Jurkat, Clone E6-1 (cell line): Measurements from ENCODE around the gene GABRR3.

ENCODE experiments used
- DNase-seq: peaks from one replicate; pipeline ENCODE4 v3.0.0-alpha.2; 2011; ENCODE audit warnings: low read depth, low spot score
- H3K4me3 ChIP-seq: 2 replicates; pipeline ENCODE4 v1.5.1; 2011; ENCODE audit warnings: mild to moderate bottlenecking, low read length, control low read depth, moderate library complexity

Gene GABRR3

DNA sequence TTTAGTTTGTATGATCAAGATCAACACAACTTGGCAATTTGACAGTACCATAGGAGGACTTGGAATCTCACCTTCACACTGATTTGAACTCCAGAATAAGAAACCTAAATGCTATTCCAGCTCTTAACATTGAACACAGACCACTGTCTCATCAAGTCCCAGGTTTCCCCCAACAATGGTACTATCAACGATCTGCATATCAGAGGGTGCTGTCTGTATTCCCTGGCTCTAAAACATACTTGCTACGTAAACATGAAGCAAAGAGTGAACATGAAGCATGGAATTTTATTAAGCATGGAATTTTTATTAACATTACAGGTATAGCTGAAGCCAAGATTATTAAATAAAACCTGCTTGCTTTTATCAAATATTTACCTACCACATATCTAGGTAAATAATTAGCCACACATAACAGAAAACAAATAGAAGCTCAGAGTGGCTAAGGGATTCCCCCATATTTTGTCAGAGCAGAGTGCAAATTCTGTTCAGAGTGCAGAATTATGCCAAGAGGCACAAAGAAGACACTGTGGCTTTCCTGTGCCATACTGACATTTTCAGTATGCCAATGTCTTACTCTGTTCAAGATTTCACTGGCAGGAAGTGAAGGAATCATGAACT is 40.7 kb downstream of the GABRR3 start:
- DNase-seq, result no peak
- no peak overlapping the region for H3K4me3 ChIP-seq

- H3K4me3 ChIP-seq, result no peak overlapping the region
- DNase-seq, result no peak
Observed at GRCh38 chr3:97993526-97993925, 41.6 kb downstream of the GABRR3 start.

- H3K4me3 ChIP-seq, result no peak overlapping the region
- no peak for DNase-seq
Observed at GRCh38 chr3:97992547-97993173, 42.5 kb downstream of the GABRR3 start.

GRCh38 chr3:97991293-97991682 is 43.8 kb downstream of the GABRR3 start:
- no peak overlapping the region for H3K4me3 ChIP-seq
- DNase-seq, result no peak

GRCh38 chr3:97990624-97991292 is 44.4 kb downstream of the GABRR3 start:
- DNase-seq, result no peak
- H3K4me3 ChIP-seq, result no peak overlapping the region

DNA sequence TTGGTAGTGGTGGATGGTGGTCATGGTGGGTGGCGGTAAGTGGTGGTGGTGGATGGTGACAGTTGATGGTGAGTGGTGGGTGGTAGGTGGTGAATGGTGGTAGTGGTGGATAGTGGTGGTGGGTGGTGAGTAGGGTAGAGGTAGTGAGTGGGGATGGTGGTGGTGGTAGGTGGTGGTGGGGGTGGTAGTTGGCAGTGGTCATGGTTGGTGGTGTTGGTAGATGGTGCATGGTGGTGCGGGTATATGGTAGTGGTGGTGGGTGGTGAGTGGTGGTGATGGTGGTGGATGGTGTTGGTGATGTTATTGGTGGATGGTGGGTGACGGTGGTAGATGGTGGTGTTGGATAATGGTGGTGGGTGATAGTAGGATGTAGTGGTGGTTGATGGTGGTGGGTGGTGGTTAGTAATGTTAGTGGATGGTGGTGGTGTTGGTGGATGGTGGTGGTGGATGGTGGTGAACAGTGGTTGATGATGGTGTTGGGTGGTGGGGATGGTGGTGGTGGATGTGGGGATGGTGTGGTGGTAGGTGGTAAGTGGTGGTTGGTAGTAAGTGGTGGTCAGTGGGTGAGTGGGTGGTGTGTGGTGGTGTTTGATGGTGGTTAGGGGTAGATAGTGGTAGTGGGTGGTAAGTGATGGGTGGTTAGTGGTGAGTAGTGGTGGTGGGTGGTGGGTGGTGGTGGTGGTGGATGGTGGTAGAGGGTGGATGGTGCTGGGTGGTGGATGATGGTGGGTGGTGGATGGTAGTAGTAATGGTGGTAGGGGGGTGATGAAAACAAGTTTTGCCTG is 46.1 kb downstream of the GABRR3 start:
- no peak for DNase-seq

GRCh38 chr3:97987306-97987705 is 47.8 kb downstream of the GABRR3 start:
- no peak for DNase-seq
- H3K4me3 ChIP-seq, result no peak overlapping the region

More for the DNA sequence above, 46.1 kb downstream of the GABRR3 start:
- H3K4me3 ChIP-seq, result no peak overlapping the region

DNA sequence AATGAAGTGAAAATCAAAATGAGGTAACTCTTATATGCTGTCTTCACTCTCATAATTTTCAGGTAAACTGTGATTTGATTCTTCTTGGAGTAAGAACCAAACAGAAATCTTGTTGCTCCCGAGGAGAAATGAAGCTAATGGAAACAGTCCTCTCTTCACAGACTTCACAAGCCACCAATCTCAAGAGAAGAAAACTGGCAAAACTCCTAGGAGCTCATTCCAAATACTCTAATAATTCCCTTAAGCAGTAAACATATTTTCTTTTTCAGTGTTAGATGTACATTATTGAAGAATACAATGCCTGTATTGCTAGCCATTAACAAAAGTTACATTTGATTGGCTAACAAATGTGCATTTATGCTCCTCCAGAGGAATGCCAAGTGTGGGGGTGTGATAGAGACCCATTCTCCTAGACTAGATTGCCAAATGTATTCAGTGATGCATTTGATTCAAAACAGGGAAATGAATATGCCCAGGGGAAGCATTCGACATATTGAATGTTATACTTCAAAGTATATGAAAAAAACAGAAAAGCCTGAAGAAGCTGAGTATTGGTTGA is 51.1 kb downstream of the GABRR3 start:
- H3K4me3 ChIP-seq, result no peak overlapping the region
- no peak for DNase-seq

GRCh38 chr3:97981886-97982285 is 53.2 kb downstream of the GABRR3 start:
- DNase-seq, result no peak
- no peak overlapping the region for H3K4me3 ChIP-seq

GRCh38 chr3:97979610-97980009 is 55.5 kb downstream of the GABRR3 start:
- no peak for DNase-seq
- no peak overlapping the region for H3K4me3 ChIP-seq

DNA sequence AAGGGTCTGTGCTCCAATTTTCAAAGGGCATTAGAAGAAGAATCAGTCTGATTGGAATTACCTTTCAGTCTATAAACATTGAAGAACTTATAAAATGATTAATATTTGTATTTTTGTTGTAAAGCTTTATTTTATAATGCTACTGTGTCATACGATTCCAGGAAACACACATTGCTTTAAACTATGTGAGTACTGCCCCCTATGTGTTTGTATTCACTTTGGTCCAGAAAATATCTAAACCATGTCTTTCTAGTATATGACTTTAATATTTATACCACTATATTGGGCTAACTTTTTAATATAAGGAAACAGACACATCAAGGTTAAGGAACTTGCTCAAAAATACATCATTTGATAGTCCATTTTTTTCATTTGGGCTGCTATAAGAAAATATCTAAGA is 59.6 kb downstream of the GABRR3 start:
- no peak for DNase-seq
- no peak overlapping the region for H3K4me3 ChIP-seq

GRCh38 chr3:97974996-97975395 is 60.1 kb downstream of the GABRR3 start:
- no peak for DNase-seq
- H3K4me3 ChIP-seq, result no peak overlapping the region

- DNase-seq, result no peak
- H3K4me3 ChIP-seq, result peak overlapping the region; percentile 67
Observed at GRCh38 chr3:97972976-97973375, 62.1 kb downstream of the GABRR3 start.

DNA sequence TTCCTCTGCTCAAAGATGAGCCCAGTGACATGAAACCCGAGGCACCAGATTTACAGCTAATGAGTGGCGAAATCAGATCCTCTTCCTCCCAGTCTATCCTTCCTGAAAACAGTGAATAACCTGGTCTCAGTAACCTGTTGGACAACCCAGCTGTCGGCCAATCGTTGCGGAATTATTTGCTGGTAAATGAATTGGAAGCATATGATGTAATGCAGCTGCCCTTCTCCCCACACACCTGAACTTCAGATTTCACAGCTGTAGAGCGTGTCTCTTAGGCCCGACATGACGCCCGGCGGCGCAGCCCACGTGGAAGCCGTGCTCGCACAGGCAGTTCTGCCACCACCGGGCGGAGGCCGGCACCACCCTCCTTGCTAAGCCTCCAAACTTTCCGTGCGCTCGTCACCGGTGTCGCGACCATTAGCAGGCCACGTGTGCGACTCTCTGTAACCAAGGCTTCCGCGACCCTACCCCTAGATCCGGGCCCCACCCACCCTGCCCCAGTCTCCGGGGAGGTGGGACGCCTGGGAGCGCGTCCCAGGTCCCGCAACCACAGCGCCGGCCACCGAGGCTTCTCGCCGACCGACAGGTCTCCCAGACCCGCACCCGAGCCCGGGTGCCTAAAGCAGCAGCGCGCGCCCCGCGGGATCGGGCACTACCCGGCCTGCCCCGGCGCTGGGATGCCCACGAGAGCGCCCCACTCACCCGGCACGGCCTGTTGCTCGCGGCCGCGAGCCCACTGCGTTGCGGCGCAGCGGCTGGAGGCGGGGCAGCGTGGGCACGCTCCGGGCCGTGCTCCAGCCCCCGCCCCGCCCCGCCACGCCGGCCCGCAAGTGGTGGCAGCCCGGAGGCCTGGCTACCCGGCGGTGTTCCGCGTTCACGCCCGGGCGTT is 63.2 kb downstream of the GABRR3 start, which contains the start of gene RIOX2:
Gene RIOX2, minus strand, starts transcription at position 753 of the 889 bp plus-strand sequence. CDS start 4,838 bp downstream, outside the sequence.
- peak; percentile 67 for DNase-seq
- peak within 1 kb of the TSS; percentile 67 for H3K4me3 ChIP-seq

DNA sequence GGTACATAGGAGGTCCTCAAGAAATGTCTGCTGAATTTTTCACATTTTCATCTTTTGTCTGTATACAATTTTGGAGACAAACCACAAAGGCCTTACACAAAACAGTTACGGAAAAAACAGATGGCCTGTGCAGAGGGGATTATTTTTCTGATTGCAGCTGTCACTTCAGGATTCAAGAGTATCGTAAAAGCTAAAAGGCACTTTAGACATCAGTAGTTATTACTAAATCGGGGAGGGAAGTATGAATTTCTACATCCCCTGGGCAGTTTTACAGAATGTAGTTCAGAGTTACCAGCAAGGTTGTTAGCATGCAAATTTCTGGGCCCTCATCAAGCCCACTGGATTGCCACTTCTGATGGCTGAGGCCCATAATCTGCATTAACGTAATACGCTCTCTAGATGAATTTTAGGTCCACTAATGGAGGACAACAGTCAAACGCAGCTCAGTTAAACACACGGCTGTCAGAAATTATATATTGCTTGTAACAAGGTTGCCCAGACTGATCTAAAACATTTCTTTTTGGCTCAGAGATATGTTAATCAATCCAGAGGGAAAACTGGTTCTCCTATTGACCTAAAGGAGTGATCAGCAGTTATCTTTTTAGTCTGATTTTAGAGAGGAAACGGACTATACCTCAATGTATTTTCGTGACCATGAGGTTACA is 64.0 kb downstream of the GABRR3 start:
- peak overlapping the region; percentile 67 for H3K4me3 ChIP-seq
- no peak for DNase-seq

DNA sequence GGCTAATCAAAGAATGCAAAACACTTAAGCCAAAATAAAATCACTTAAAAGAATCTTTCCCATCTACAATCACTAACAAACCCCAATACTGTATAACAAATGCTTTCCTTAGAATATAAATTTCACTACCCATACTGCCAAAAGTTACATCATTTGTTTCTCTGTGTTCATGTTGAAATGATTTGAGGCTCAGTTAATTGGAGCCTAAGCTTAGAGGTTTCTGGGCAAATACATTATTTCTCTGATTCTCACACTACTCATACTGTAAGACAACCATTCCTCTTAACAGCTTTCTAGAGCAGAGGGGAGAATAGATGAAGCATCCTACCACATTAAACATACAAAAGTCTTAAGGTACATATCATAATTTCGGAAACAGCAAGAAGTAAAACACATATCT is 65.0 kb downstream of the GABRR3 start:
- no peak overlapping the region for H3K4me3 ChIP-seq
- DNase-seq, result no peak

GRCh38 chr3:97969541-97969940 is 65.6 kb downstream of the GABRR3 start:
- H3K4me3 ChIP-seq, result no peak overlapping the region
- no peak for DNase-seq

GRCh38 chr3:97968376-97968775 is 66.7 kb downstream of the GABRR3 start:
- peak; percentile 15 for DNase-seq
- no peak overlapping the region for H3K4me3 ChIP-seq
